Kidney epithelial cell (primary cell): Measurements from ENCODE around the gene KANK3. TPM values are rescaled to one million over a fixed set of nuclear protein-coding genes. Genes with fewer than 3 reads are reported as not detected.
"Not testable (repeated sequence)": the region's sequence is repeated elsewhere in the genome, so short reads cannot be mapped to it uniquely, and the experiment has no call there.

Source experiments
- DNase-seq: peaks from one replicate; pipeline ENCODE4 v3.0.0-alpha.2; 2010; ENCODE audit warnings: low read depth
- H3K27me3 ChIP-seq: 2 replicates; pipeline ENCODE4 v1.6.0; 2011; ENCODE audit warnings: low read length; ENCODE audit not compliant: control insufficient read depth, insufficient read depth
- H3K36me3 ChIP-seq: 2 replicates; pipeline ENCODE4 v1.5.1; 2011; ENCODE audit warnings: low read length; ENCODE audit not compliant: control insufficient read depth, insufficient read depth
- H3K4me3 ChIP-seq: 2 replicates; pipeline ENCODE4 v1.5.1; 2011; ENCODE audit warnings: low read depth, mild to moderate bottlenecking, control low read depth, low read length
- total RNA-seq: library from RNA; depleted of rRNA; stranded (reverse); fragments of >200 nt; gene quantifications from 2 replicates; pipeline ENCODE4 v1.2.3, GENCODE V29; 2015
- TF ChIP-seq, protein P1 (sequence below): IDR thresholded peaks from 2 replicates; pipeline ENCODE4 v1.5.1; 2011; ENCODE audit warnings: mild to moderate bottlenecking, moderate library complexity, low read length, control low read depth, inconsistent platforms; ENCODE audit not compliant: insufficient read depth, poor library complexity, severe bottlenecking

The KANK3 gene
- total RNA-seq, 1 donor from 2014 or later, result 8.1 TPM

DNA sequence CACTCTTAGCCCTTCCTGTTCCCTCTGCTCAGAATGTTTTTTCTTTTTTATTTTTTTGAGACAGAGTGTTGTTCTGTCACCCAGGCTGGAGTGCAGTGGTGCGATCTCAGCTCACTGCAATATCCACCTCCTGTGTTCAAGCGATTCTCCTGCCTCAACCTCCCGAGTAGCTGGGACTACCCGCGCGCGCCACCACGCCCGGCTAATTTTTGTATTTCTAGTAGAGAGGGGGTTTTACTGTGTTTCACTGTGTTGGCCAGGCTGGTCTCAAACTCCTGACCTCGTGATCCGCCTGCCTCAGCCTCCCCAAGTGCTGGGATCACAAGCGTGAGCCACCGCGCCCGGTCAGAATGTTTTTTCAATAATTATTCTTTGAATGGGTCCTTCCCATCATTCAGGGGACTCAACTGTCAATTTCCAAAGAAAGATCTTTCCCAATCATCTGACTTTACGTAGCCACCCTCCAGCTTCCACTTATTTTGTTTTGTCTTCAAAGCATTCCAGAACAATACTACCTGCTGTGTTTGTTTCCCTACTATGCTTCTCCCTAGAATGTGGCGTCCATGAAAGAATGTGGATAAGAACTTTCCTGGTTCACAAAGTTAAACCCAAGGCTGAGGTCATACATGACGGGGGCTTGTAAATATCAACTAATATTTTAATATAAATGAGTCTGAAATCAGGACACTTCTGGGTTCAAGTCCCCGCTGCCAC lies 23.1 kb downstream of the KANK3 start:
- no peaks in the 10 kb centered on the region for H3K27me3 ChIP-seq
- no peaks in the 10 kb centered on the region for H3K36me3 ChIP-seq
- H3K4me3 ChIP-seq, result peak overlapping the region; percentile 76
- no peak for DNase-seq
- TF ChIP-seq, protein P1, sequence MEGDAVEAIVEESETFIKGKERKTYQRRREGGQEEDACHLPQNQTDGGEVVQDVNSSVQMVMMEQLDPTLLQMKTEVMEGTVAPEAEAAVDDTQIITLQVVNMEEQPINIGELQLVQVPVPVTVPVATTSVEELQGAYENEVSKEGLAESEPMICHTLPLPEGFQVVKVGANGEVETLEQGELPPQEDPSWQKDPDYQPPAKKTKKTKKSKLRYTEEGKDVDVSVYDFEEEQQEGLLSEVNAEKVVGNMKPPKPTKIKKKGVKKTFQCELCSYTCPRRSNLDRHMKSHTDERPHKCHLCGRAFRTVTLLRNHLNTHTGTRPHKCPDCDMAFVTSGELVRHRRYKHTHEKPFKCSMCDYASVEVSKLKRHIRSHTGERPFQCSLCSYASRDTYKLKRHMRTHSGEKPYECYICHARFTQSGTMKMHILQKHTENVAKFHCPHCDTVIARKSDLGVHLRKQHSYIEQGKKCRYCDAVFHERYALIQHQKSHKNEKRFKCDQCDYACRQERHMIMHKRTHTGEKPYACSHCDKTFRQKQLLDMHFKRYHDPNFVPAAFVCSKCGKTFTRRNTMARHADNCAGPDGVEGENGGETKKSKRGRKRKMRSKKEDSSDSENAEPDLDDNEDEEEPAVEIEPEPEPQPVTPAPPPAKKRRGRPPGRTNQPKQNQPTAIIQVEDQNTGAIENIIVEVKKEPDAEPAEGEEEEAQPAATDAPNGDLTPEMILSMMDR, result no peak

DNA sequence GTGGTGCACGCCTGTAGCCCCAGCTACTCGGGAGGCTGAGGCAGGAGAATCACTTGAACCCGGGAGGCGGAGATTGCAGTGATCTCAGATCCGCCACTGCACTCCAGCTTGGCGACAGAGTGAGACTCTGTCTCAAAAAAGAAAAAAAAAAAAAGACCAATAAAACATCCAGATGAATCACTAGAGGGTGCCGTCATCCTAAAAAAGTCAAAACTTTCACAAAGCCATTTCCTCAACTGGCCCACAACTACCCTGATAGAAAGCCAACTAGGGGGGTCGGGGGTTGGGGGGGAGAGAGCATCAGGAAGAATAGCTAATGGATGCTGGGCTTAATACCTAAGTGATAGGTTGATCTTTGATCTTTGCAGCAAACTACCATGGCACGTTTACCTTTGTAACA lies 24.2 kb downstream of the KANK3 start:
- not testable (repeated sequence) for H3K27me3 ChIP-seq, H3K4me3 ChIP-seq, H3K36me3 ChIP-seq, DNase-seq

DNA sequence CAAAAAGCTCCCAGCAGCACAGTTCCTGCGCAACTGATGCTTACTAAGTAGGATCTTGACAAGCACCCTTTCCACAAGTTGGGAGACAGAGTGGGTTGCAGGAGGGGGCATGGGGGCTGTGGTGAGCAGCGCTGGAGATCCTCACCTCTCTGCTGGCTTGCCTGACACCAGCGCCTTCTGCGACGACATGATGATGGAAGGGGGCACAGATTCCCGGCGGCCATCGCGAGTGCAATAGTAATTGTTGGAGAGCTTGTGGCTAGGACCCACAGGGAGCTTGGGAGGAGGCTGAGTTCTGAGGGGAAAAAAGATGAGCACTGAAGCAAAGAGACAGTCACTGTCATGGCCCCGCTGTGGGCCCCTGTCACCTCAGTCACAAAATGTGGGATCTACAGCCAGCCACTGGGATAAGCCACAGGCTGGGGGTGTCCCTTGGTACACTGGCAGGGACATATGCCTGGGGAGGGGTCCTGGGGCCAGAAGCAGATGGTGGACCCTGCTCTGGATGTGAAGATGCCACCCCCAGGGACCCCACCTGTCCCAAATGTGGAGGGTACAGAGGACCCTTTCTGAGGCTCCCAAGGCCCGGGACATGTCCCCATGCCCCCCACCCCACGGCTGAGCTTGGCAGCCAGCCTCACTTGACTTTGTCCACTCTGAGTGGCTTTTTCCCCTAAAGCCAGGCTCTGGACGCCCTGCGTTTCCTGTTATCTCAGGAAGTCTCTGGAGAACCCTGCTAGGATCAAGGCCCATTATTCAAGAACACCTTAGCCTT lies 26.5 kb downstream of the KANK3 start:
- H3K36me3 ChIP-seq, result no peaks in the 10 kb centered on the region
- no peak for DNase-seq
- no peaks in the 10 kb centered on the region for H3K27me3 ChIP-seq
- no peak overlapping the region for H3K4me3 ChIP-seq
- TF ChIP-seq, protein P1, result no peak

DNA sequence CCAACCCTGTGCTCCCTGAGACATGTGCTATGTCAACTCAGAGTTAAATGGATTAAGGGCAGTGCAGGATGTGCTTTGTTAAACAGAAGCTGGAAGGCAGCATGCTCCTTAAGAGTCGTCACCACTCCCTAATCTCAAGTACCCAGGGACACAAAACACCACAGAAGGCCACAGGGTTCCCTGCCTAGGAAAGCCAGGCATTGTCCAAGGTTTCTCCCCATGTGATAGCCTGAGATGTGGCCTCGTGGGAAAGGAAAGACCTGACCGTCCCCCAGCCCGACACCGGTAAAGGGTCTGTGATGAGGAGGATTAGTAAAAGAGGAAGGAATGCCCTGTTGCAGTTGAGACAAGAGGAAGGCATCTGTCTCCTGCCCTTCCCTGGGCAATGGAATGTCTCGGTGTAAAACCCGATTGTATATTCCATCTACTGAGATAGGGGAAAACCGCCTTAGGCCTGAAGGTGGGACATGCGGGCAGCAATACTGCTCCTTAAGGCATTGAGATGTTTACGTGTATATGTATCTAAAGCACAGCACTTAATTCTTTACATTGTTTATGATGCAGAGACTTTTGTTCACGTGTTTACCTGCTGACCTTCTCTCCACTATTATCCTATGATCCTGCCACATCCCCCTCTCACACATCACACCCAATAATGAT lies 28.0 kb downstream of the KANK3 start:
- not testable (repeated sequence) for DNase-seq, H3K27me3 ChIP-seq, H3K4me3 ChIP-seq, H3K36me3 ChIP-seq

DNA sequence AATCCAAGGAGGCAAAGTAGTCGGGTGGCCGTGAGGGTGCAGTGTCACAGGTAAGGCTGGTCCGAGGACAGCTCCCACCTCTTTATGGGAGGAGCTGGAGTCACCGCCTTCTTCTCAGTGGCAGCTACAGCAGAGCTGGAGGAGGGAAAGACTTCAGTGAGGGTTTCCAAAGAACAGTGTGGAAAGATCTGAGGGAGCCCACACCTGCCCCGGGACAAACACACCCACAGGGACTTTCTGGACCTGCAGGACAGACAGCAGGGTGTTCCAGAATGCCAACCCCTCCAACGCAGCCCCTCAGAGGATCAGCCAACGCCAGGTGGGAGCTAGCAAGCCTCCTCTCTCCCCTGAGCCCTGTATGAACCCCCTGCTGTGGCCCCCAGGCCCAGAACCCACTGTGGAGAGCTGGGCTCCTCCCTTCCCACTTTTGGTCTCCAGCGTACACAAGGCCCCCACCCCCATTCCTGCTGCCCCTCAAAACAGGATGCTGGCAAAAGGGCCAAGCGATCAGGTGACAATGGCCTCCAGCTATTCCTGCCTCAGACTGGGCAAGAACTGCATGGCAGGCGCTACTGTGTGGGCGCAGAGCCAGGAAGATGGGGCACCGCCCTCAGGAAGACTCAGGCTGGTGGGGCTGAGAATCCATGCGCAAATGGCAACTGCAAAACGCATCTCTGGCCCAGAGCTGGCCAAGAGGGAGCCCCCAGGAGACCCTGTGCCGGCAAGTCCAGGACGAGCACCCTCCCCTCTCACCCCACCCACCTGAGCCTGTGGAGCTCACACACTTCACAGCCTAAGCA lies 31.4 kb downstream of the KANK3 start:
- TF ChIP-seq, protein P1, result no peak
- no peak for DNase-seq
- Histone ChIP-seq H3K27me3 (no peaks in the 10 kb centered on the region), H3K36me3 (no peaks in the 10 kb centered on the region), H3K4me3 (no peak overlapping the region)

DNA sequence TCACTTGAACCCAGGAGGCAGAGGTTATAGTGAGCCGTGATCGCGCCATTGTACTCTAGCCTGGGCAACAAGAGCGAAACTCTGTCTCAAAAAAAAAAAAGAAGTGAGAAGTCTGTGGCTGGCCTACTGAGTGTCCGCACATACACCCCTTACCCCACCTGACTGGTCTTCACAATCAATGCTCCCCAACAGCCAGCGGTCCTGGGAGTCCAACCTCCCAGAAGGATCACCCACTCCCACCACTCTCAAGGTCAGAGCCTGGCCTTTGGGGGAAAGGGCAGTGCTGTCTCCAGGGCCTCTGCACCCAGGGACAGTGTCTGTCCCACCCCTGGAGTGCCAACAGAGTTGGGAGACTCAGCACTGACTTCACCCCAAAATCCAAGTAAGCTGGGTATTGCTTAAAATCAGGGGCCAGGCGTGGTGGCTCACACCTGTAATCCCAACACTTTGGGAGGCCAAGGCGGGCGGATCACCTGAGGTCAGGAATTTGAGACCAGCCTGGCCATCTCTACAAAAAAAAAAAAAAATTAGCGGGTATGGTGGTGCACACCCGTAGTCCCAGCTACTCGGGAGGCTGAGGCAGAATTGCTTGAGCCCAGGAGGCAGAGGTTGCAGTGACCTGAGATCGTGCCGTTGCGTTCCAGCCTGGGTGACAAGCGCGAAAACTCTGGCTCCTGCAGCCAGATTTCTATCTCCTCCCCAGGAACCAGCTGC lies 32.6 kb downstream of the KANK3 start:
- H3K36me3 ChIP-seq, result no peaks in the 10 kb centered on the region
- TF ChIP-seq, protein P1, result no peak
- H3K27me3 ChIP-seq, result no peaks in the 10 kb centered on the region
- H3K4me3 ChIP-seq, result no peak overlapping the region
- no peak for DNase-seq
